ENCODE measurements around the gene SLC22A17. TPM values are rescaled to one million over a fixed set of nuclear protein-coding genes. Genes with fewer than 3 reads are reported as not detected.

The SLC22A17 gene
- total and polyA plus RNA-seq, 2 of the 13 experiments (the other 11 are each of a cell fraction or from before 2014, with no cell fraction given) = 0.95 to 1.1 TPM

GRCh38 chr14:23352506-23353432 lies at the start of gene SLC22A17 (continued):
- TF ChIP-seq GMEB2 (CRISPR knock-in tag; IDR thresholded peaks at IDR 0.05; ENCODE audit: low read depth) (no peak), MLX (CRISPR knock-in tag; IDR thresholded peaks at IDR 0.05) (no peak), GABPA (IDR thresholded peaks at IDR 0.05; ENCODE audit: low read depth, low read length) (no peak), GABPA (CRISPR knock-in tag; IDR thresholded peaks at IDR 0.05; ENCODE audit: low read depth) (no peak), ZSCAN5A (CRISPR knock-in tag; IDR thresholded peaks at IDR 0.05; ENCODE audit: borderline replicate concordance) (no peak), RERE (CRISPR knock-in tag; IDR thresholded peaks at IDR 0.05; ENCODE audit: low read depth) (no peak), ZNF232 (CRISPR knock-in tag; IDR thresholded peaks at IDR 0.05; ENCODE audit: borderline replicate concordance) (no peak), WIZ (CRISPR knock-in tag; IDR thresholded peaks at IDR 0.05) (no peak), BRCA1 (CRISPR knock-in tag; IDR thresholded peaks at IDR 0.05) (no peak), SIX1 (CRISPR knock-in tag; IDR thresholded peaks at IDR 0.05; ENCODE audit: borderline replicate concordance) (no peak), ZNF138 (CRISPR knock-in tag; IDR thresholded peaks at IDR 0.05; ENCODE audit: low read depth) (no peak), RFXANK (CRISPR knock-in tag; IDR thresholded peaks at IDR 0.05) (no peak), HOXA7 (CRISPR knock-in tag; IDR thresholded peaks at IDR 0.05) (no peak), ZNF331 (CRISPR knock-in tag; IDR thresholded peaks at IDR 0.05) (0 out of 2 replicates have a peak, but pooled peaks have one; percentile 10), E2F1 (CRISPR knock-in tag; IDR thresholded peaks at IDR 0.05) (no peak), ZNF703 (CRISPR knock-in tag; IDR thresholded peaks at IDR 0.05; ENCODE audit: borderline replicate concordance) (no peak), ZNF788 (CRISPR knock-in tag; IDR thresholded peaks at IDR 0.05; ENCODE audit: borderline replicate concordance) (no peak), EZH2 (conservative IDR thresholded peaks at IDR 0.05; ENCODE audit: low read depth, low read length) (0 out of 2 replicates have a peak, but pooled peaks have one; percentile 18)
